Measurements from ENCODE around the gene BOK. TPM values are rescaled to one million over a fixed set of nuclear protein-coding genes. Genes with fewer than 3 reads are reported as not detected.
"Not testable (repeated sequence)": the region's sequence is repeated elsewhere in the genome, so short reads cannot be mapped to it uniquely, and the experiment has no call there.

Gene BOK, protein sequence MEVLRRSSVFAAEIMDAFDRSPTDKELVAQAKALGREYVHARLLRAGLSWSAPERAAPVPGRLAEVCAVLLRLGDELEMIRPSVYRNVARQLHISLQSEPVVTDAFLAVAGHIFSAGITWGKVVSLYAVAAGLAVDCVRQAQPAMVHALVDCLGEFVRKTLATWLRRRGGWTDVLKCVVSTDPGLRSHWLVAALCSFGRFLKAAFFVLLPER
- 2.7 TPM for polyA plus RNA-seq (2012; ENCODE audit: insufficient read depth, insufficient read length)

DNA sequence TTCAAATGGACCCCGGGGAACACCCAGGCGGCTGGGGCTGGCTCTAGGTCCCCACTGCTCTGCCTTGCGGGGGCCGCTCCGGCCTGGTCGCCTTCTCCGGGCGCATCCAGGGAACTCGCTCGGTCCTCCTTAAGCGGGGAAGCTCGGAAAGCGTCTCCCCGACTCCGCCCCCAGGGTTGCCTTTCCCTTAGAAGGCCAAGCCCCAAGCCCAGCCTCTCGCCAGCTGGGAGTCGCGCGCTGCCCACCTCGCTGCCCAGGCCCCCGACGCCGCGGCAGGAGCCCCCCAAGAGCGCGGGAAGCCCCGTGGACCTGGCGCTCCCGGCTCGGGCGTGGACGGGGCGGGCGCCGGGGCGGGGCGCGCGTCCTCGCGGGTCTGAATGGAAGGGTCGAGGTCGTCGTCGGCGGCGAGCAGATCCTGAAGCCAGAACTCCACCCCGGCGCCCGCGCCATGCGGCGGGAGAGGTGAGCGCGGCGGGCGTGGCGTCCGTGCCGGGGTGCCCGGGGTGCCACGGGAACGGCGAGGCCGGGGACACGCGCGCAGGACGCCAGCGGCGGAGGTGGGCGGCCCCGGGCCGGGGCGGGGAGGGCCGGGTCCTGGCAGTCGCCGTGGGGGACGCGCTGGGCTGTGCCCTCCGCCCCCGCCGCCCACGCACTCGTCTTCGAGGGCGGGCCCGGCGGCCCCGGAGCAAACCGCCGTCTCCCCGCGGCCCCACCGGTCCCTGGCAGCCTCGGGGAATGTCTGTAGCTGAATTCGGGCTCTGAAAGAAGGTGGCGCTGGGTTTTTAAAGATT is at the start of gene BOK:
TSS of gene BOK (plus strand) at position 214 of the 791 bp plus-strand sequence. CDS start 739 bp downstream, outside the sequence.
- DNase-seq (ENCODE audit: low read depth, low spot score), result no peak
- H3K4me3 ChIP-seq (ENCODE audit: low read length), result peak within 1 kb of the TSS; percentile 49

DNA sequence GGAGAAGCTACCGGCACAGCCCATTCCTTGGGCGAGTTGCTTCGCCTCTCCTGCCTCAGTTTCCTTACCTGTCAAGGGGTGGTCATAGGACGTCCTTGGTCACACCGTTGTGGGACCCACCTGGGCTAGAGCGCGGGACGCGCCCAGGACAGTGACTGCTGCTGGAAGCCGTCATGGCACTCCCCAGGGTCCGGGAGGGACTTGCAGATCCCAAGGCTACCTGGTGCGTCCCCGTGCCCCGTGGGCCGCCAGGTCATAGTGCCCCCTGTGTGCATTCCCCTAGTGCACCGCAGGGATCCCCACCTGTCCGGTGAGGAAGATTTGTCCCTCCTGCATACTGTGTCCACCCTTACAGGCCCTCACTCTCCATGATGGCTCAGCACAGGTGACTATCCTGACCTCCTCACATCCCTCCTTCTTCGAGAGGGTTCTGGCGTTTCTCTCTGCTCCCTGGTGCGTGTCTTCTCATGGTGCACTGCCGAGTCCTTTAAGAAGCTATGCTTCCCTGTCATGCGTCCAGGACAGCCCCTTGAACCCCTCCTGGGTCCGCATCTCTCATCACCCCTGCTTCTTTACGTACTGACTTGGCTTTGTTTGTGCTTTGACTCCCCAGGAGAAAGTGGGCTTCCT is 49.3 kb upstream of the BOK start:
- no peak for DNase-seq (ENCODE audit: low read depth, low spot score)
- peak overlapping the region; percentile 66 for H3K4me3 ChIP-seq (ENCODE audit: low read length)

- no peak for DNase-seq (ENCODE audit: low read depth, low spot score)
- no peak overlapping the region for H3K4me3 ChIP-seq (ENCODE audit: low read length)
These were observed 47.3 kb upstream of the BOK start for GRCh38 chr2:241511091-241511741.

DNA sequence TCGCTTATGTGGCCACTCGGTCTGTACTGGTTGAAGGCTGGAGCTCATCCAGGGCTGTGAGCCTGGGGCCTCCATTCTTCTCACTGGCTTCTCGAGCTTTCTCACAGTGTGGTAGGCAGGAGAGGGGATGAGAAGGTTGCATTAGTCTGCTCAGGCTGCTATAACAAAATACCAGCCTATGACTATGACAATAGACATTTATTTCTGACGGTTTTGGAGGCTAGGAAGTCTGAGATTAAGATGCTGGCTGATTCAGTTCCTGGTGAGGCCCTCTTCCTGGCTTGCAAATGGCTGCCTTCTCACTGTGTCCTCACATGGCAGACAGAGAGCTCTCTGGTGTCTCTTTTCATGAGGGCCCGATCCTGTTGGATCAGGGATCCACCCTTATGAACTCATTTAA is 44.0 kb upstream of the BOK start:
- DNase-seq (ENCODE audit: low read depth, low spot score), result no peak
- no peak overlapping the region for H3K4me3 ChIP-seq (ENCODE audit: low read length)

DNA sequence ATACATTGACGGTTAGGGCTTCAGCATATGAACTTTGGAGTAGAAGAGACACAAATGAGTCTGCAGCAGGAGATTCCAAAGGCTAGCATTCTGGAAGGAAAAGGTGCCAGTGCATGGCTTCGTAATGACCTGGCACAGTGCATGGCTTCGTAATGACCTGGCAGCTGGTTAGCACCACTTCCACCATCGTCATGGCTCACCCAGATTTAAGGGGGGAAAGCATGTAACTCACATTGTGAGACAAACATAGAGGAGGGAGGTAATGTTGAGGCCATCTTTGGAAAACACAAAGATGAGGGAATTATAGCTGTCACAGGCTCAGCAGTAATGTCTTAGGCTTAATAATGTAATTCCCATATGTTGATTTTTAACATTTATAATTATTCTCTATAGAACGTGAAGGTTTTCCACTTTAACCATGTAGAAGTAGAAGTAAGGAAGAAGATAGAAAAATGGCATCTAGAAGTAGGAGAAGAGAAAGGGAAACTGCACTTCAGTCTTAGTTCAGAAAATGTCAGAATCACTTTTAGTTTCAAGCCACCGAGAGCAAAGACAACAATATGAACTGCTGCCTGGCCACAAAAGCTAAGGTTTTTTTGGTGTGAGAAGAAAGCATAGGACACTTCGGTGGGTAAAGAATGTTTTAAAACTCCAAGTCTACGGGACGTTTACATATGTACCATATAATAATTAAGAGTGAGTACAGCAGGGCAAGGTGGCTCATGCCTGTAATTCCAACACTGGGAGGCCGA is 43.4 kb upstream of the BOK start:
- no peak overlapping the region for H3K4me3 ChIP-seq (ENCODE audit: low read length)
- no peak for DNase-seq (ENCODE audit: low read depth, low spot score)

DNA sequence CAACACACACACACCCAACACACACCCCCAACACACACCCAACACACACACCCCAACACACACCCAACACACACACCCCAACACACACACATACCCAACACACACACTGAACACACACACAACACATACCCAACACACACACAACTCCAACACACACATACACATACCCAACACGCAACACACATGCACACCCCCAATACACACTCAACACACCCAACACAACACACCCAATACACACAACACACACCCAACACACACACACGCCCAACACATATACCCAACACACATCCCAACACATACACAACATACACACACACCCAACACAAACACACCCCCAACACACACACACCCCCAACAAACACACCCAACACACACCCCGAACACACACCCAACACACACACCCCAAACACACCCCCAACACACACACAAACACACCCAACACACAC is 42.0 kb upstream of the BOK start:
- H3K4me3 ChIP-seq (ENCODE audit: low read length), result no peak overlapping the region
- DNase-seq (ENCODE audit: low read depth, low spot score), result no peak

DNA sequence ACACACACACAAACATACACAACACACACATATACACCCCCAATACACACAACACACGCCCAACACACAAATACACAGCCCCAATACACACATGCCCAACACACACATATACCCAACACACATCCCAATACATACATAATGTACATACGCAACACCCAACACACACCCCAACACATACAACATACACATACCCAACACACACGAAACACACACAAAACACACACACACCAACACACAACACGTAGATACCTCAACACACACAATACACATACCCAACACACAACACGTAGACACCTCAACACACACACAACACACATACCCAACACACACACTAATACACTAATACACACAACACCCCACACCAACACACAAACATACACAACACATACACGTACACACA is 41.2 kb upstream of the BOK start:
- H3K4me3 ChIP-seq (ENCODE audit: low read length), result no peak overlapping the region
- DNase-seq (ENCODE audit: low read depth, low spot score), result no peak

DNA sequence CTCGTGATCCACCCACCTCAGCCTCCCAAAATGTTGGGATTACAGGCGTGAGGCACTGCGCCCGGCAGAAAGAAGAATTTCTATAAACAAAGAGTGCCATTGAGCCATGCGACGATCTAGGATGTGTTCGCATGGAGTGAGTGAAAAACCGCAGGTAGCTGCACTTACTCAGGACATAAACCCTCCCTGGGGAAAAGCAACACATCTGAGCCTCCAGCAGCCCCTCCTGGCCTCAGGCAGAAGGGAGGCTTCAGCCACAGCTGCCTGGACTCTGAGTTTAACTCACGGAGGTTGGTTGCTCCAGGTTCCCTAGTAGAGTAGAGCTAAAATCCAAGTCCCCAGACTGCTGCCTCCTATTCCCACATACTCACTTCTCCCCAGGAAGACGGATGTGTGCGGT is 38.9 kb upstream of the BOK start:
- no peak overlapping the region for H3K4me3 ChIP-seq (ENCODE audit: low read length)
- DNase-seq (ENCODE audit: low read depth, low spot score), result no peak

GRCh38 chr2:241522477-241522876 is 36.1 kb upstream of the BOK start:
- DNase-seq (ENCODE audit: low read depth, low spot score), result no peak

DNA sequence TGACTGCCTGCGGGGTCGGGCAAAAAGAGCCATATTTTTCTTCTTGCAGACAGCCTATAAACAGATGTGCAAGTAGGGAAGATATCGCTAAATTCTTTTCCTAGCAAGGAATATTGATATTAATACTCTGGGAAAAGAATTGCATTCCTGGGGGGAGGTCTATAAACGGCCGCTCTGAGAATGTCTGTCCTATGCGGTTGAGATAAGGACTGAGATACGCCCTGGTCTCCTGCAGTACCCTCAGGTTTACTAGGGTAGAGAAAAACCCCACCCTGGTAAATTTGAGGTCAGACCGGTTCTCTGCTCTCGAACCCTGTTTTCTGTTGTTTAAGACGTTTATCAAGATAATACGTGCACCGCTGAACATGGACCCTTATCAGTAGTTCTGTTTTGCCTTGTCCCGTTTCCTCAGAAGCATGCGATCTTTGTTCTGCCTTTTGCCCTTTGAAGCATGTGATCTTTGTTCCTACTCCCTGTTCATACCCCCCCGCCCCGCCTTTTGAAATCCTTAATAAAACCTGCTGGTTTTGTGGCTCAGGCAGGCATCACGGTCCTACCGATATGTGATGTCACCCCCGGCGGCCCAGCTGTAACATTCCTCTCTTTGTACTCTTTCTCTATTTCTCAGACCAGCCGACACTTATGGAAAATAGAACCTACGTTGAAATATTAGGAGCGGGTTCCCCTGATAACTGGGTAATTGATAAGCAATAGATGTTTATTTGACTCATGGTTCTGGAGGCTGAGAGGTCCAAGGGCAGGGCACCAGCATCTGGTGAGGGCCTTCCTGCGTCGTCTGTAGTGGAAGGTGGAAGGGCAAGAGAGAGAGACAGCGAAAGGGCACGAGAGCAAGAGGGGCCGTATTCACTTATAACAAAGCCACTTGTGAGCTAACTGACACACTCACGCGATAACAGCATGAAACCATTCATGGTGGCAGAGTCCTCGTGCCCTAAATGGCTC is 32.4 kb upstream of the BOK start:
- not testable (repeated sequence) for H3K4me3 ChIP-seq (ENCODE audit: low read length); DNase-seq (ENCODE audit: low read depth, low spot score)

More at GRCh38 chr2:241522477-241522876, 36.1 kb upstream of the BOK start:
- no peak overlapping the region for H3K4me3 ChIP-seq (ENCODE audit: low read length)

DNA sequence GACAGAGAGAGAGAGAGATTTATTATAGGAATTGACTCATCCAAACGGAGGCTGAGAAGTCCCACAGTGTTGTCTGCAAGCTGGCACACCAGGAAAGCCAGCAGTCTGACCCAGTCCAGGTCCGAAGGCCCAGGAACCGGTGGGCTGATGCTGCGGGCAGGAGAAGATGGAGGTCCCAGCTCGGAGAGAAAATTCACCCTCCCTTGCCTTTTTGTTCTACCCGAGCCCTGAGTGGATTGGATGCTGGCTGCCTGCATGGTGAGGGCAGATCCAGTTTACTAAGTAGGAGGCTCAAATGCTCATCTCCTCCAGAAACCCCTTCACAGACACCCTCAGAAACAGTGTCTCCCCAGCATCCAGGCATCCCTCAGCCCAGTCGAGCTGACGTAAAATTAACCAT is 28.0 kb upstream of the BOK start:
- no peak for DNase-seq (ENCODE audit: low read depth, low spot score)

GRCh38 chr2:241531161-241531722 is 27.3 kb upstream of the BOK start:
- no peak overlapping the region for H3K4me3 ChIP-seq (ENCODE audit: low read length)
- DNase-seq (ENCODE audit: low read depth, low spot score), result no peak

More for the DNA sequence above, 28.0 kb upstream of the BOK start:
- no peak overlapping the region for H3K4me3 ChIP-seq (ENCODE audit: low read length)

- DNase-seq (ENCODE audit: low read depth, low spot score), result no peak
- H3K4me3 ChIP-seq (ENCODE audit: low read length), result no peak overlapping the region
These were observed 26.4 kb upstream of the BOK start for GRCh38 chr2:241532168-241532567.

DNA sequence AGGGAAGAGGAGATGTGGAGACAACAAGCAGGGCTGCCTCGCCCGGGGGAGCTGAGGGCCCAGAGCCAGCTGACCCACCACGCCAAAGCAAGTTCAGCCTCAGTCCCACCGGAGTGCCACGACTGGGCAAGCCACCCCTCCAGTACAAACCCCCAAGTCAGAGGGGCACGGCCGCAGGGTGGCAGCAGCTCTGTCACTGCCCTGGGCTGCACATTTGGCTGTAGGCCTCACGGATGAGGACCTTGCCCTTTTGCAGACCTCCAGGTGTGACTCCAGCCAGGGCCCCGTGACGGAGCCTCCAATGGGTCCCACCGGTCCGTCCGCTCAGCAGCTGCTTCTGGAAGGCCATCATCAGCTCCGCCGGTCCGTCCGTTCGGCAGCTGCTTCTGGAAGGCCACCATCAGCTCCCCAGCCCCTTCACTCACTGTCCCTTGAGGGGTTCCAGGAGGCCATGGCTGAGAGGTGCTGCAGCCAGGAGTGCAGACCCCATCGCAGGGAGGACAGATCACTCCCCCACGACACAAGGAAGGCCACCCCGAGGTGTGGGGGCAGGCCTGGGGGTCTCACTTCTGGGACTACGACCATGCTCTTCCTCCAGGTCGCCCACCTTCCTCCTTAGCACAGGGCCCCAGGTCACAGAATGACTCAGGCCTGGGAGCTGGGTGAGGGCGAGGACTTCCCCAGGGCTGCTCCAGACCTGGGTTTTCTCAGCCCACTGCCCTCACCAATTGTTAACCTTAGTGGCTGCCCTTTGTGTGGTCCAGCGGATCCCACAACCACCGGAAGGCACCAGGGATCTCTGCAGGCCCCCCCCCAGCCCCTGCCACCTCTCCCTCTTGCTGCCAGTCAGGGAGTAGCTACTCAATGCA is 25.6 kb upstream of the BOK start:
- no peak for DNase-seq (ENCODE audit: low read depth, low spot score)
- no peak overlapping the region for H3K4me3 ChIP-seq (ENCODE audit: low read length)

- H3K4me3 ChIP-seq (ENCODE audit: low read length), result no peak overlapping the region
- DNase-seq (ENCODE audit: low read depth, low spot score), result no peak
These were observed 24.3 kb upstream of the BOK start for GRCh38 chr2:241534293-241534692.

- DNase-seq (ENCODE audit: low read depth, low spot score), result no peak
- H3K4me3 ChIP-seq (ENCODE audit: low read length), result no peak overlapping the region
These were observed 23.7 kb upstream of the BOK start for GRCh38 chr2:241534701-241535375.

Measured in Jurkat, Clone E6-1 (cell line).